ENCODE measurements around the gene MMP25.

MMP25 gene

GRCh38 chr16:3098459-3099394, 52.4 kb downstream of the MMP25 start, which contains the start of gene ZSCAN10:
ZSCAN10 (minus strand) TSS chr16:3099294; CDS start chr16:3092937, 6,357 bp downstream.
- no peak for DNase-seq

- DNase-seq: no peak
Observed at GRCh38 chr16:3099395-3099731, 53.0 kb downstream of the MMP25 start.

GRCh38 chr16:3099732-3100499, 53.6 kb downstream of the MMP25 start:
- peak; percentile 96 for DNase-seq

GRCh38 chr16:3101018-3101840, 54.9 kb downstream of the MMP25 start:
- peak; percentile 65 for DNase-seq

- DNase-seq: no peak
Observed at GRCh38 chr16:3101841-3102470, 55.6 kb downstream of the MMP25 start.

- peak; percentile 94 for DNase-seq
Observed at GRCh38 chr16:3106205-3106928, 60.0 kb downstream of the MMP25 start.

Data from activated CD4-positive, alpha-beta T cell treated with anti-CD3 and anti-CD28 coated beads for 48 hours (primary cell).